ENCODE results near the gene TRPM8. TPM values are rescaled to one million over a fixed set of nuclear protein-coding genes. Genes with fewer than 3 reads are reported as not detected.

TRPM8 gene
- total RNA-seq, 1 donor from 2014 or later, result not detected

DNA sequence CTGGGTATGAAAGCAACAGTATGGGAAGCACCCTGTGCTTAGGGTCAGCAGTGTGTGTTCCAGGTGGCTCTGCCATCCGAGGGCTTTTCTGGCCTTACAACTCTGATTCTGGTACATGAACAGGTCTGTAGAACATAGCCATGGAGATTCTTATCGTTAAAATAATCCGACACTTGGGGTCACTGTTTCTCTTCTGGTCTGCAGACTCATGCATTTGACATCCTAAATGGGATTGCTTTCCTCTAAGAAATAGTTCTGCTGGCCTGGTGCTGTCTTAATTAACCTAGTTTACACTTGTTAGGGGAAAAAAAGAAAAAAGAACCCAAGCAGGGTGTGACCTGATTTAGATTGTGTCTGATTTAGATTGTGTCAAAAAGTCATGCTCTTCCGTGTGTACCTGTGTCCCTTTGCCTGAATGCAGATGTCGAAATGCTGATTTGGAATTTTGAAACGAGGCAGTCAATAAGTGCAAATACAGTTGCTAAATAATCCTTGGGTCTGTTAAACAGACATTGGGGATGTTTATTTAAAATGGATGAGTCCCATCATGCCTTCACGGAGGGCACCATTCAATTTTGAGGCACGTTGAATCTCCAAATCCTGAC lies 59.6 kb downstream of the TRPM8 start:
- no peaks in the 10 kb centered on the region for H3K36me3 ChIP-seq
- no peak overlapping the region for H3K4me3 ChIP-seq
- intact Hi-C loops (cut with DNase I), result no loop called here
- H3K27me3 ChIP-seq, result no peaks in the 10 kb centered on the region
- no peak overlapping the region for H3K27ac ChIP-seq
- DNase-seq, result no peak
- TF ChIP-seq, protein P1, sequence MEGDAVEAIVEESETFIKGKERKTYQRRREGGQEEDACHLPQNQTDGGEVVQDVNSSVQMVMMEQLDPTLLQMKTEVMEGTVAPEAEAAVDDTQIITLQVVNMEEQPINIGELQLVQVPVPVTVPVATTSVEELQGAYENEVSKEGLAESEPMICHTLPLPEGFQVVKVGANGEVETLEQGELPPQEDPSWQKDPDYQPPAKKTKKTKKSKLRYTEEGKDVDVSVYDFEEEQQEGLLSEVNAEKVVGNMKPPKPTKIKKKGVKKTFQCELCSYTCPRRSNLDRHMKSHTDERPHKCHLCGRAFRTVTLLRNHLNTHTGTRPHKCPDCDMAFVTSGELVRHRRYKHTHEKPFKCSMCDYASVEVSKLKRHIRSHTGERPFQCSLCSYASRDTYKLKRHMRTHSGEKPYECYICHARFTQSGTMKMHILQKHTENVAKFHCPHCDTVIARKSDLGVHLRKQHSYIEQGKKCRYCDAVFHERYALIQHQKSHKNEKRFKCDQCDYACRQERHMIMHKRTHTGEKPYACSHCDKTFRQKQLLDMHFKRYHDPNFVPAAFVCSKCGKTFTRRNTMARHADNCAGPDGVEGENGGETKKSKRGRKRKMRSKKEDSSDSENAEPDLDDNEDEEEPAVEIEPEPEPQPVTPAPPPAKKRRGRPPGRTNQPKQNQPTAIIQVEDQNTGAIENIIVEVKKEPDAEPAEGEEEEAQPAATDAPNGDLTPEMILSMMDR (IDR thresholded peaks at IDR 0.05), result peak; percentile 45
- ATAC-seq, result peak; percentile 70
- no peaks in the 10 kb centered on the region for H3K9me3 ChIP-seq
- no peaks in the 10 kb centered on the region for H3K4me1 ChIP-seq

DNA sequence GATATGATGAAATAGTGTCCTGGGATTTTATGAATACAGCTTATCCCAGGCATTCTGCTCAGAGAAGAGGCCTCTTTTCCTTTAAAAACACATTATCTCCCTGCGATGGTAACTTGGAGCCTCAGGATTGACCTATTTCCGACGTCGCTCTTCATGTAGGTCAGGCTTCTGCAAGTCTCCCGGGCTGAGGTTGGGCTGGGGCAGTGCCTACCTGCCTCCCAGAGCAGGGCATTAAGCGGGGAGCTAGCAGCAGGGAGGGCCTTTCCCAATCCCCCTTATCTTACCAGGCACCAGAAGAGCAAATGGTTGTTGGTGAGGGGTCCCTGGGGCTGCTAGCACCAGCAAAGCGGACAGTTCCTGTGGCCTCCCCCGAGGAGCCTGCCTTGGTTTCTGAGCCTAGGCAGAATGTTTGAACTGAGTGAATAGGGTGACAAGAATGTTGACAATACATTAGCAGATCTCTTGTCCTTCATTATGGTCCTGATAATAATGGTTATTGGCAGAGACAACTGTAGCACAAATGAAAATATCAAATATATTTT lies 60.2 kb downstream of the TRPM8 start:
- TF ChIP-seq, protein P1 (IDR thresholded peaks at IDR 0.05), result no peak
- DNase-seq (peak; percentile 39), ATAC-seq (no peak)
- no peak overlapping the region for H3K4me3 ChIP-seq
- no peaks in the 10 kb centered on the region for H3K27me3 ChIP-seq
- no peaks in the 10 kb centered on the region for H3K36me3 ChIP-seq
- no peak overlapping the region for H3K27ac ChIP-seq
- intact Hi-C loops (cut with DNase I), result no loop called here
- no peaks in the 10 kb centered on the region for H3K4me1 ChIP-seq
- no peaks in the 10 kb centered on the region for H3K9me3 ChIP-seq

DNA sequence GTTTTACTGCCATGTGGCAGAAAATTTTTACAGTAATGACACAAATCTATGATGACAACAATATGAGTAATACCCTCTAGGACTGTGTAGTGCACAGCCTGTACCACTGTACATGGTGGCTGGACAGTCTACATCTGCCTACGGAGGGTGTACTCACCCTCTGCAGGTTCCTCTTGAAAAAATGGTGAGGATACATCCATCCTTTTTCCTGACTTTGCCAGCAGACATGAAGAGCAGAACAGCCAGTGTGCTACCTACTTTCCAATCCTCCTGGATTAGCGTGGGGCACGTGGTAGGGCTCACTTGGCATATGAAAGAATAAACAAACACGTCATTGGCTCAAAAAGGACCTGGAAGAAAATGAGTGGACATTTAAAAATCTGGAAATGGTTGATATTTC lies 62.6 kb downstream of the TRPM8 start:
- DNase-seq, result no peak
- Histone ChIP-seq H3K9me3 (no peaks in the 10 kb centered on the region), H3K36me3 (no peaks in the 10 kb centered on the region), H3K4me1 (no peaks in the 10 kb centered on the region), H3K27me3 (no peaks in the 10 kb centered on the region), H3K4me3 (no peak overlapping the region), H3K27ac (no peak overlapping the region)
- no peak for ATAC-seq
- TF ChIP-seq, protein P1 (IDR thresholded peaks at IDR 0.05), result no peak
- intact Hi-C loops (cut with DNase I), result no loop called here

DNA sequence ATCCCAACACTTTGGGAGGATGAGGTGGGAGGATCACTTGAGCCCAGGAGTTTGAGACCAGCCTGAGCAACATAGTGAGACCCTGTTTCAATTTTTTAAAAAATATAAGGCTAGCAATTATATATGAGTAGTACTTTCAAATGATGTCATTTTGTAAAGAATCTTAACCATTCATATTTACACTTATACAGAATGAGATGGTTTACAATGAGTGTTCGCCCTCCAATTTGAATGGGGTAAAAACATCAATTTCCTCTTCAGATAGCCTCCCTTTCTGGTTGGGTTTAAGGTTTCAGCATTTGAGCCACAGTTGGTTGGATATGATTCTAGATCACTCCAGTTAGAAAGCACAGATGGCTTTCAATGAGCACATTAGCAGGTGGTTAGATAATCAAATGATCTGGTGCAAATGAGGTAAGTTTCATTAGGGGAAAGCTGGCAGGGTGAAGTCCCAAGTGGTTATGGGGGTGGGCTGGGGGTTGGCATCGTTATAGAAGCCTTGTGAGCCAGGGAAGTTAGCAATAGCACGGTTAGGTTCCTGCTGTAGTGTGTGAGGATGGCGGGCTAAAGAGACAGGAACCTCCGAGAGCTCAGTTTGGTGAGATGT lies 63.9 kb downstream of the TRPM8 start:
- intact Hi-C loops (cut with DNase I), result no loop called here

DNA sequence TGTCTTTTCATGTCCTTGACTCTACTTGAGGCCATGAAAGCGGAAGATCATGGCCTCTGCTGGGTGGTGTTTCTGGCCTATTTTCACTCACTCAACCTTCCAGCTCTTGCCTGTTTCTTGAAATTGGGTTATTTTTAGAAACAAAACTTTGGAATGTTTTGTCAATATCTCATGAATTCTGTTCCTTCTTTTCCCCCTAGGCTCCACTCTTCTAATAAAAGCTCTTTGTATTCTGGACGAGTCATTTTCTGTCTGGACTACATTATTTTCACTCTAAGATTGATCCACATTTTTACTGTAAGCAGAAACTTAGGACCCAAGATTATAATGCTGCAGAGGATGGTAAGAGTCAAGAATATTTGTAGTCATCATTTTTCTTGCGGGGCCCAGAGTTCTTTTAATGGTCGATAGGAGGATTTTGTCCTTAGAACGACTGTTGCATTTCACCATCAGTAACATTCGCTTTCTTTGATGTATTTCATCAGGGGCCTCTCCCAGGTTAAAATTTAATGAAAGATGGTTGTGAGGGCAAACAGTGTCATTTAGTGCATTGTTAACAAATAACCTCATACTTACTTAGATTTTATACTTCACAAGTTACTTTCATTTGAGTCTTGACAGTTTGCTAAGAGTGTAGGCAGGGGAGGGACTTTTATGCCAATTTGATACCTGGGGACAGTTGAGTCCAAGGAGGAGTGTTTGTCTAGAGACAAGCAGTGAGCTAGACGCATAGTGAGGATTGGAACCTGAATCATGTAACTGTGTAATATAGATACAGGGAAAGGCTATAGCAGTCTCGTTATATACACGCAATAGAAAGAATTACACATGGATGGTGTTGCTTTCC lies 64.6 kb downstream of the TRPM8 start:
- H3K27me3 ChIP-seq, result no peaks in the 10 kb centered on the region
- no peak overlapping the region for H3K27ac ChIP-seq
- H3K36me3 ChIP-seq, result no peaks in the 10 kb centered on the region
- no peaks in the 10 kb centered on the region for H3K9me3 ChIP-seq
- H3K4me1 ChIP-seq, result no peaks in the 10 kb centered on the region
- DNase-seq, result no peak
- no peak for ATAC-seq
- intact Hi-C loops (cut with DNase I), result no loop called here
- no peak overlapping the region for H3K4me3 ChIP-seq
- TF ChIP-seq, protein P1 (IDR thresholded peaks at IDR 0.05), result no peak

More for the DNA sequence above, 63.9 kb downstream of the TRPM8 start:
- ATAC-seq (no peak), DNase-seq (no peak)
- Histone ChIP-seq H3K4me3 (no peak overlapping the region), H3K27me3 (no peaks in the 10 kb centered on the region), H3K27ac (no peak overlapping the region), H3K4me1 (no peaks in the 10 kb centered on the region), H3K9me3 (no peaks in the 10 kb centered on the region), H3K36me3 (no peaks in the 10 kb centered on the region)
- TF ChIP-seq, protein P1 (IDR thresholded peaks at IDR 0.05), result no peak

All from upper lobe of right lung (tissue), 1 donor.